ENCODE measurements around the gene FAM120AOS. TPM values are rescaled to one million over a fixed set of nuclear protein-coding genes. Genes with fewer than 3 reads are reported as not detected.

FAM120AOS gene
- total RNA-seq, result 10 to 100 TPM; 22.8 to 49.5 (median 32.4) TPM

DNA sequence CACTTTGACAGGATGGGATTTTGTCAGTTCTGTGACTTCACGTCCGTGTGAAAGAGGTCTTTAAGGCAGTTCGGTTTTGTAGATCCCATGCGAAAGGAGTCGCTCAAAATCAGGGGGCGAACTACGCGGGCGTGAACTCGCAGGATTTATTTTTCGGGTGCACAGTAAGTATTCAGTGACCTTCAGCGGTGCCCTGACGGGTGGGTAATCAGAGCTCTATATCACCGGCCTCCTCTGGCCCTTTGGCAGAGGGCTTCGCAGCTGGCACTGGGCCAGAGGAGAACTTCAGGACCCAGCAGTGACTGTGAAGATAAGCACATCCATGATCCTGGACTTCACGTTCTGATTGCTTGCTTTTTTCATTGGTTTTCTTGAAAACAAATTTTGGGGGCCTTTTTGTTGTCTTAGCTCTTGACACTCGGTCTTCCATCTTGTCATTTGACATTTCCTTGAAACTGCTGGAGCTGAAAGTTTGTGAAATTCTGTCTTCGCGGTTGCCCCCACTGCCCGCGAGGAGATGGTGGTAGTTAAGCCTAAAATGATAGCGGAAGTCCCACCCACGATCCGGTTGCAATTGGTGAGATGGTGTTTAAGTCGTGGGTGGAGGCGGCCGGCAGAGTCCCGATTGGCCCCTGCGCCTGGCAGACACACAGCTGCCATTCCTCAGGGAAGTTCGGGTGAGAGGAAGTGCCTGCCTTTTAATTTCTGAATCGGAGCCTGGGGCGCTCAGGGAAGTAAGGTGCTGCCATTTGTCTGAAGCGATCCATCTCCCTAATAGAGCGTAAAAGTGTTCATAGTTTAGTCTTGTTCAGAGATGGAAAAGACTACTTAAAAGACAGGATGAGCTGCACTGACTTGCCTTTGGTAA lies at the start of gene FAM120AOS:
FAM120AOS (minus strand) TSS at position 535 of the 868 bp plus-strand sequence. CDS start 872 bp downstream, outside the sequence.
- Histone ChIP-seq H3K4me1 (peaks cover 44 to 58% of the 10 kb centered on the region in 2 donors), H3K9me3 (no peaks in the 10 kb centered on the region), H3K36me3 (peaks cover 0 to 19% of the 10 kb centered on the region in 2 donors), H3K27me3 (no peaks in the 10 kb centered on the region), H3K4me3 (peak within 1 kb of the TSS; percentile 84 to 97 (median 94)), H3K27ac (peak within 1 kb of the TSS; percentile 93 to 99 (median 96))
- intact Hi-C loops (cut with DNase I; ENCODE audit: low total_unique reads), result loop anchor here (1.0 to 5.0 kb wide), 5 partner anchors 56 to 714 kb away; no protein-coding TSS in a partner anchor
- in situ Hi-C loops (cut with MboI; ENCODE audit: low sequenced_read_pairs in 4 of 4), result loop anchor here (10.0 to 25.0 kb wide), 3 partner anchors 109 to 341 kb away; no protein-coding TSS in a partner anchor
- peak; percentile 92 to 95 for DNase-seq
- ATAC-seq, result peak; percentile 75 to 81
- TF ChIP-seq CTCF (IDR thresholded peaks at IDR 0.05 in 4 of 5, conservative IDR thresholded peaks at IDR 0.05 in 1 of 5) (no peak), POLR2A (IDR thresholded peaks at IDR 0.05) (peak; percentile 79 to 84)

DNA sequence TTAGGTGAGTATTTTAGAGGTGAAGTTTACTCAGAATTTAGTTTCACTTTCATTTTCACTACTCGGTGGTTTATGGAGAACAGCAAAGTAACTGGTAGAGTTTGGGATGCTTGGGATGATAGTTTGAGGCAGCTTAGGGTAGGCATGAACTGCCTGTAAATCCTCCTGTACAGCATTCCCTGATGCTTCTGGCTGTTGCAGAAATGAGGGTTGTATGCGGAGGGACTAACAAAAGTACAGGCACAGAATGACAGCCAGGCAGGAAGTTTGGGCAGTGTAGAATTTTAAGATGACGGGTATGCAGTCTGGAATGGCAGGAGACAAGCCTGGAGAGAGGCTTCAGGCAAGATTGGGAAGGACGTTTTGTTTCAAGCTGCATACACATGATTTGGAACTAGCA lies 48.0 kb upstream of the FAM120AOS start:
- Histone ChIP-seq H3K36me3 (peaks cover 0 to 35% of the 10 kb centered on the region in 2 donors), H3K27me3 (no peaks in the 10 kb centered on the region), H3K27ac (peak overlapping the region; percentile 44 to 80 (median 54)), H3K4me1 (peaks cover 17 to 41% of the 10 kb centered on the region in 2 donors), H3K4me3 (peak overlapping the region; percentile 33 to 57 (median 43)), H3K9me3 (no peaks in the 10 kb centered on the region)
- ATAC-seq (peak in 1 of 2 donors; percentile 37), DNase-seq (no peak)
- in situ Hi-C loops (cut with MboI; ENCODE audit: low sequenced_read_pairs in 4 of 4), result no loop called here
- intact Hi-C loops (cut with DNase I; ENCODE audit: low total_unique reads), result no loop called here
- TF ChIP-seq CTCF (IDR thresholded peaks at IDR 0.05 in 4 of 5, conservative IDR thresholded peaks at IDR 0.05 in 1 of 5), result no peak
- TF ChIP-seq POLR2A (IDR thresholded peaks at IDR 0.05), result no peak

DNA sequence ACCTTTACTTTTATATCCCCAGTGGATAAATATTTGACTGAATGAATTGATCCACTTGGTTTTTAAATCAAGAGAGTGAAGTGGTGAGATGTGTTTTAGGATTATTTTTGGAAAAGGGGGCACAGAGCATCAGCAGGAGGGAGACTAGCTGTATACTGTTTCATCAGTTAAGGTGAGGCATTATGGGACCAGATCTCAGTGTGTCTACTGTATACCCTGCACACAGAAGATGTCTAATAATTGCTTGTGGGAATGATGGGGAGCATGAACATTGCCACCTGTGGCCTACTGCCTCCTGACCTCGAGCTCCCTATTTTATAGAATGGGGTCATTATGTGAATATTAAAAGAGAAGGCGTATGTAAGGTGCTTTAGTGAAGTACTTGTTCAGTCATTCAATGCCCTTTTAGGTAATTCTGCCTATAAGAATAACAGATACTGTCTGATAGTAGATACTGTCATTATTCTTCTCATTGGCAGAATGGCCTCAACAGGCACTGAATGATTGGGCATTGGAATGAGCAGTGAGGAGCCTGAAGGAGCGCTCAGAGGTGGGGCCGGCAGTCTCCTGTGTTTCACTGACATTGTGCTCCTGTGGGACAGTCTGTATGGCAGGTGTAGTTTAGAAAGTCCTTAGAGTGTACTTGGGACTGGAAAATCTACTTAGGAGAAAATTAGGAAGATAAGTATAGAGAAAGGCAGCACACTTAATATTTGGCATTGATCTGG lies 47.4 kb upstream of the FAM120AOS start:
- peak overlapping the region; percentile 33 to 57 (median 43) for H3K4me3 ChIP-seq
- no peak for DNase-seq
- peak overlapping the region; percentile 44 to 80 (median 54) for H3K27ac ChIP-seq
- ATAC-seq, result no peak
- TF ChIP-seq POLR2A (IDR thresholded peaks at IDR 0.05) (no peak), CTCF (IDR thresholded peaks at IDR 0.05 in 4 of 5, conservative IDR thresholded peaks at IDR 0.05 in 1 of 5) (no peak)
- intact Hi-C loops (cut with DNase I; ENCODE audit: low total_unique reads) (no loop called here), in situ Hi-C loops (cut with MboI; ENCODE audit: low sequenced_read_pairs in 4 of 4) (no loop called here)
- no peaks in the 10 kb centered on the region for H3K9me3 ChIP-seq
- H3K36me3 ChIP-seq, result peaks cover 0 to 35% of the 10 kb centered on the region in 2 donors
- H3K27me3 ChIP-seq, result no peaks in the 10 kb centered on the region
- peaks cover 12 to 34% of the 10 kb centered on the region in 2 donors for H3K4me1 ChIP-seq

GRCh38 chr9:93496285-93496684 lies 42.9 kb upstream of the FAM120AOS start:
- Histone ChIP-seq H3K9me3 (no peaks in the 10 kb centered on the region), H3K27me3 (no peaks in the 10 kb centered on the region), H3K36me3 (peaks cover 0 to 28% of the 10 kb centered on the region in 2 donors), H3K27ac (no peak overlapping the region), H3K4me3 (no peak overlapping the region), H3K4me1 (peaks cover 24 to 29% of the 10 kb centered on the region in 2 donors)
- TF ChIP-seq CTCF (IDR thresholded peaks at IDR 0.05 in 4 of 5, conservative IDR thresholded peaks at IDR 0.05 in 1 of 5) (no peak), POLR2A (IDR thresholded peaks at IDR 0.05) (no peak)
- intact Hi-C loops (cut with DNase I; ENCODE audit: low total_unique reads), result no loop called here
- in situ Hi-C loops (cut with MboI; ENCODE audit: low sequenced_read_pairs in 4 of 4), result no loop called here
- ATAC-seq (no peak), DNase-seq (no peak)
